H1 (cell line): ENCODE data around the gene ARHGAP26. TPM values are rescaled to one million over a fixed set of nuclear protein-coding genes. Genes with fewer than 3 reads are reported as not detected.

Experiments
- CHD1 ChIP-seq: IDR thresholded peaks from 2 replicates; pipeline ENCODE4 v1.6.1; 2012; ENCODE audit warnings: low read depth, low read length, improper control_type of control experiment
- CREB1 ChIP-seq: IDR thresholded peaks from 2 replicates; pipeline ENCODE4 v1.6.1; 2012; ENCODE audit warnings: inconsistent platforms
- KDM4A ChIP-seq: IDR thresholded peaks from one replicate; pipeline ENCODE4 v1.7.1; 2012; ENCODE audit warnings: low read depth, mild to moderate bottlenecking, moderate library complexity, low read length, inconsistent platforms; ENCODE audit not compliant: severe bottlenecking
- RAD21 ChIP-seq, 2 experiments: IDR thresholded peaks in 1 of 2; conservative IDR thresholded peaks in 1 of 2; 2 replicates each; pipeline ENCODE4 v1.6.1; 2011; ENCODE audit warnings: low read depth in 2 of 2, low read length in 2 of 2, improper control_type of control experiment in 1 of 2, inconsistent platforms in 1 of 2, mild to moderate bottlenecking in 1 of 2, moderate library complexity in 1 of 2
- RBBP5 ChIP-seq: IDR thresholded peaks from 2 replicates; pipeline ENCODE4 v1.7.1; 2012; ENCODE audit warnings: low read depth, mild to moderate bottlenecking, inconsistent platforms, low read length, moderate library complexity, borderline replicate concordance
- SIRT6 ChIP-seq: IDR thresholded peaks from one replicate; pipeline ENCODE4 v1.7.1; 2012; ENCODE audit warnings: low read length, inconsistent platforms
- YY1 ChIP-seq: IDR thresholded peaks from 2 replicates; pipeline ENCODE4 v1.6.1; 2011; ENCODE audit warnings: low read depth, mild to moderate bottlenecking, low read length
- polyA plus RNA-seq, 7 experiments: library from polyadenylated mRNA; depleted of rRNA in 3 of 7; stranded (reverse) in 5 of 7; unstranded in 2 of 7; fragments of >200 nt in 5 of 7; fragments of 200-250 nt in 2 of 7; gene quantifications; 1 replicate in 5 of 7; 2 replicates in 1 of 7; 4 replicates in 1 of 7; pipeline versions ENCODE4 v1.2.1 to v1.2.3, GENCODE V29; 2011 to 2013; ENCODE audit warnings: missing spikeins in 2 of 7, mixed read lengths in 2 of 7
- total RNA-seq: library from RNA; stranded (reverse); fragmentation: NEBNext Ultra II Directional; extraction: Animal tissue kit (Norgen Biotek cat#: 25700); gene quantifications from 2 replicates; pipeline ENCODE4 v1.2.1, GENCODE V29; 2021
- TF ChIP-seq, protein P1 (sequence below): IDR thresholded peaks from 2 replicates; pipeline ENCODE4 v1.6.1; 2012; ENCODE audit warnings: inconsistent platforms
- TF ChIP-seq, protein P2 (sequence below): fragments of 300-600 bp; sonication (generic); IDR thresholded peaks from 2 replicates; pipeline ENCODE4 v1.7.1; 2012; ENCODE audit warnings: low read length, moderate library complexity, mild to moderate bottlenecking, inconsistent platforms; ENCODE audit not compliant: insufficient replicate concordance

Gene ARHGAP26
- total and polyA plus RNA-seq, 2 of the 8 experiments (the other 6 are each of a cell fraction or from before 2014, with no cell fraction given) = 7.1 to 24.8 TPM

DNA sequence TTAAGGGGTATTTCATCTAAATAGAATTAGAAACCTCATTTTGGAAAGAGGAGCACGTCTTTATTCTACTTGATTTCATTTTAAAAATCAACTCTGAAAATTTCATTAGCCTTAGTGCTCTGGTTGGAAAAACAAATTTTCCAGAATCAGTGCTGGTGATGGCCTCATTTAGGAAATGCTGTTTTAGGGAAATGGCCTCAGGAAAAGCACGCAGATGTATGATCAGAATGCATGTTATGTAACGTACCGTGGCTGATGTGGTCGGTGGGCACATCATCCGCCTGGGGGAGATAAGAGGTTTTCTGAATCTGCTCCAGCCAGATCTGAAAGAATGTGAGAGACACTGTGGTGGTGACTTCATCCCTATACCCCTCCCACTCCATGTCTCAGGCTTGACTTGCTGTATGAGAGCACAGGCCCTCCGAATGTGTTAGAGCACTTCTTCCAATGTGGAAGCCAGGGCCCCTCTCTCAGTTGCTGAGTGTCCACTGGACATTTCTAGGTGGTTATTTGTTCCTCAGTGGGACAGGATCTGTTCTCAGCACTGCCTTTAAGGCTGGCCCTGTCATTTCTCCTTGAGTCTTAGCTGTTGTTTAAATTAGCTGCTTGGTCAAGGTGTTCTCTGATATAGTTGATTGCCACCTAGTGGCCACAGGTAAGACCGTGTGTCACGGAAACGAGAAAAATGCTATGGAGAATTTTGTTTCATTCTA lies 96.5 kb downstream of the ARHGAP26 start (continued):
- TF ChIP-seq, protein P1, sequence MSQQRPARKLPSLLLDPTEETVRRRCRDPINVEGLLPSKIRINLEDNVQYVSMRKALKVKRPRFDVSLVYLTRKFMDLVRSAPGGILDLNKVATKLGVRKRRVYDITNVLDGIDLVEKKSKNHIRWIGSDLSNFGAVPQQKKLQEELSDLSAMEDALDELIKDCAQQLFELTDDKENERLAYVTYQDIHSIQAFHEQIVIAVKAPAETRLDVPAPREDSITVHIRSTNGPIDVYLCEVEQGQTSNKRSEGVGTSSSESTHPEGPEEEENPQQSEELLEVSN = no peak
- TF ChIP-seq KDM4A (no peak), YY1 (0 out of 2 replicates have a peak, but pooled peaks have one; percentile 27), RBBP5 (no peak), SIRT6 (no peak), RAD21 (IDR thresholded peaks at IDR 0.05 in 1 of 2, conservative IDR thresholded peaks at IDR 0.05 in 1 of 2; ENCODE audit: low read depth in 2 of 2, low read length in 2 of 2) (peak; percentile 73 to 79), CREB1 (0 out of 2 replicates have a peak, but pooled peaks have one; percentile 44), CHD1 (no peak)
- TF ChIP-seq, protein P2, sequence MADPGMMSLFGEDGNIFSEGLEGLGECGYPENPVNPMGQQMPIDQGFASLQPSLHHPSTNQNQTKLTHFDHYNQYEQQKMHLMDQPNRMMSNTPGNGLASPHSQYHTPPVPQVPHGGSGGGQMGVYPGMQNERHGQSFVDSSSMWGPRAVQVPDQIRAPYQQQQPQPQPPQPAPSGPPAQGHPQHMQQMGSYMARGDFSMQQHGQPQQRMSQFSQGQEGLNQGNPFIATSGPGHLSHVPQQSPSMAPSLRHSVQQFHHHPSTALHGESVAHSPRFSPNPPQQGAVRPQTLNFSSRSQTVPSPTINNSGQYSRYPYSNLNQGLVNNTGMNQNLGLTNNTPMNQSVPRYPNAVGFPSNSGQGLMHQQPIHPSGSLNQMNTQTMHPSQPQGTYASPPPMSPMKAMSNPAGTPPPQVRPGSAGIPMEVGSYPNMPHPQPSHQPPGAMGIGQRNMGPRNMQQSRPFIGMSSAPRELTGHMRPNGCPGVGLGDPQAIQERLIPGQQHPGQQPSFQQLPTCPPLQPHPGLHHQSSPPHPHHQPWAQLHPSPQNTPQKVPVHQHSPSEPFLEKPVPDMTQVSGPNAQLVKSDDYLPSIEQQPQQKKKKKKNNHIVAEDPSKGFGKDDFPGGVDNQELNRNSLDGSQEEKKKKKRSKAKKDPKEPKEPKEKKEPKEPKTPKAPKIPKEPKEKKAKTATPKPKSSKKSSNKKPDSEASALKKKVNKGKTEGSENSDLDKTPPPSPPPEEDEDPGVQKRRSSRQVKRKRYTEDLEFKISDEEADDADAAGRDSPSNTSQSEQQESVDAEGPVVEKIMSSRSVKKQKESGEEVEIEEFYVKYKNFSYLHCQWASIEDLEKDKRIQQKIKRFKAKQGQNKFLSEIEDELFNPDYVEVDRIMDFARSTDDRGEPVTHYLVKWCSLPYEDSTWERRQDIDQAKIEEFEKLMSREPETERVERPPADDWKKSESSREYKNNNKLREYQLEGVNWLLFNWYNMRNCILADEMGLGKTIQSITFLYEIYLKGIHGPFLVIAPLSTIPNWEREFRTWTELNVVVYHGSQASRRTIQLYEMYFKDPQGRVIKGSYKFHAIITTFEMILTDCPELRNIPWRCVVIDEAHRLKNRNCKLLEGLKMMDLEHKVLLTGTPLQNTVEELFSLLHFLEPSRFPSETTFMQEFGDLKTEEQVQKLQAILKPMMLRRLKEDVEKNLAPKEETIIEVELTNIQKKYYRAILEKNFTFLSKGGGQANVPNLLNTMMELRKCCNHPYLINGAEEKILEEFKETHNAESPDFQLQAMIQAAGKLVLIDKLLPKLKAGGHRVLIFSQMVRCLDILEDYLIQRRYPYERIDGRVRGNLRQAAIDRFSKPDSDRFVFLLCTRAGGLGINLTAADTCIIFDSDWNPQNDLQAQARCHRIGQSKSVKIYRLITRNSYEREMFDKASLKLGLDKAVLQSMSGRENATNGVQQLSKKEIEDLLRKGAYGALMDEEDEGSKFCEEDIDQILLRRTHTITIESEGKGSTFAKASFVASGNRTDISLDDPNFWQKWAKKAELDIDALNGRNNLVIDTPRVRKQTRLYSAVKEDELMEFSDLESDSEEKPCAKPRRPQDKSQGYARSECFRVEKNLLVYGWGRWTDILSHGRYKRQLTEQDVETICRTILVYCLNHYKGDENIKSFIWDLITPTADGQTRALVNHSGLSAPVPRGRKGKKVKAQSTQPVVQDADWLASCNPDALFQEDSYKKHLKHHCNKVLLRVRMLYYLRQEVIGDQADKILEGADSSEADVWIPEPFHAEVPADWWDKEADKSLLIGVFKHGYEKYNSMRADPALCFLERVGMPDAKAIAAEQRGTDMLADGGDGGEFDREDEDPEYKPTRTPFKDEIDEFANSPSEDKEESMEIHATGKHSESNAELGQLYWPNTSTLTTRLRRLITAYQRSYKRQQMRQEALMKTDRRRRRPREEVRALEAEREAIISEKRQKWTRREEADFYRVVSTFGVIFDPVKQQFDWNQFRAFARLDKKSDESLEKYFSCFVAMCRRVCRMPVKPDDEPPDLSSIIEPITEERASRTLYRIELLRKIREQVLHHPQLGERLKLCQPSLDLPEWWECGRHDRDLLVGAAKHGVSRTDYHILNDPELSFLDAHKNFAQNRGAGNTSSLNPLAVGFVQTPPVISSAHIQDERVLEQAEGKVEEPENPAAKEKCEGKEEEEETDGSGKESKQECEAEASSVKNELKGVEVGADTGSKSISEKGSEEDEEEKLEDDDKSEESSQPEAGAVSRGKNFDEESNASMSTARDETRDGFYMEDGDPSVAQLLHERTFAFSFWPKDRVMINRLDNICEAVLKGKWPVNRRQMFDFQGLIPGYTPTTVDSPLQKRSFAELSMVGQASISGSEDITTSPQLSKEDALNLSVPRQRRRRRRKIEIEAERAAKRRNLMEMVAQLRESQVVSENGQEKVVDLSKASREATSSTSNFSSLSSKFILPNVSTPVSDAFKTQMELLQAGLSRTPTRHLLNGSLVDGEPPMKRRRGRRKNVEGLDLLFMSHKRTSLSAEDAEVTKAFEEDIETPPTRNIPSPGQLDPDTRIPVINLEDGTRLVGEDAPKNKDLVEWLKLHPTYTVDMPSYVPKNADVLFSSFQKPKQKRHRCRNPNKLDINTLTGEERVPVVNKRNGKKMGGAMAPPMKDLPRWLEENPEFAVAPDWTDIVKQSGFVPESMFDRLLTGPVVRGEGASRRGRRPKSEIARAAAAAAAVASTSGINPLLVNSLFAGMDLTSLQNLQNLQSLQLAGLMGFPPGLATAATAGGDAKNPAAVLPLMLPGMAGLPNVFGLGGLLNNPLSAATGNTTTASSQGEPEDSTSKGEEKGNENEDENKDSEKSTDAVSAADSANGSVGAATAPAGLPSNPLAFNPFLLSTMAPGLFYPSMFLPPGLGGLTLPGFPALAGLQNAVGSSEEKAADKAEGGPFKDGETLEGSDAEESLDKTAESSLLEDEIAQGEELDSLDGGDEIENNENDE = no peak
